Gastrocnemius medialis (tissue), 4 donors: ENCODE data around the gene TRIM28. TPM values are rescaled to one million over a fixed set of nuclear protein-coding genes. Genes with fewer than 3 reads are reported as not detected.

Experiments used
- ATAC-seq, 2 donors: fragments of 150-250 bp; one replicate each; pipeline ENCODE4 v1.9.1; 2016
- DNase-seq, 2 donors: peaks; one replicate each; pipeline ENCODE4 v3.0.0-alpha.2; 2019
- H3K27ac ChIP-seq, 4 donors: fragments of 200-600 bp; sonication (generic); 1 replicate in 1 of 4; 2 replicates in 3 of 4; pipeline ENCODE4 v1.5.1; 2016 to 2018; ENCODE audit warnings: mild to moderate bottlenecking in 2 of 4, moderate library complexity in 1 of 4
- H3K27me3 ChIP-seq, 3 donors: fragments of 200-600 bp; sonication (generic) in 2 of 3; 1 replicate in 1 of 3; 2 replicates in 2 of 3; pipeline versions ENCODE4 v1.5.1 to v1.6.0; 2016 to 2019; ENCODE audit warnings: mild to moderate bottlenecking in 1 of 3, moderate library complexity in 1 of 3
- H3K36me3 ChIP-seq, 2 donors: fragments of 200-600 bp; sonication (generic) in 1 of 2; one replicate each; pipeline ENCODE4 v1.5.1; 2017 to 2018
- H3K4me1 ChIP-seq, 2 donors: fragments of 200-600 bp; sonication (generic) in 1 of 2; one replicate each; pipeline ENCODE4 v1.5.1; 2016 to 2017; ENCODE audit warnings: mild to moderate bottlenecking in 2 of 2
- H3K4me3 ChIP-seq, 4 donors: fragments of 200-600 bp; sonication (generic) in 3 of 4; 1 replicate in 1 of 4; 2 replicates in 3 of 4; pipeline ENCODE4 v1.5.1; 2016 to 2019; ENCODE audit warnings: mild to moderate bottlenecking in 2 of 4
- H3K9me3 ChIP-seq, 3 donors: fragments of 200-600 bp; sonication (generic) in 2 of 3; 1 replicate in 1 of 3; 2 replicates in 2 of 3; pipeline ENCODE4 v1.5.1; 2016 to 2019
- CTCF ChIP-seq, 5 experiments: fragments of 450-650 bp in 3 of 5; fragments of 200-600 bp in 2 of 5; sonication (generic) in 2 of 5; IDR thresholded peaks in 4 of 5; conservative IDR thresholded peaks in 1 of 5; 1 replicate in 4 of 5; 2 replicates in 1 of 5; pipeline ENCODE4 v1.5.1; 2016 to 2019; ENCODE audit warnings: antibody characterized with exemption in 5 of 5, mild to moderate bottlenecking in 3 of 5, moderate library complexity in 3 of 5
- POLR2A ChIP-seq, 2 donors: fragments of 450-650 bp; IDR thresholded peaks; one replicate each; pipeline ENCODE4 v1.6.1; 2017; ENCODE audit warnings: antibody characterized with exemption in 2 of 2, mild to moderate bottlenecking in 2 of 2, moderate library complexity in 2 of 2
- in situ Hi-C, 4 donors: fragments of 200-750 bp; cut with MboI; loops; one replicate each; pipeline versions ENCODE4 v1.15.0 to v1.8.0; 2017; ENCODE audit warnings: low sequenced_read_pairs in 4 of 4
- intact Hi-C: fragments of 100-400 bp; cut with DNase I; formaldehyde crosslinking; loops from one replicate; pipeline ENCODE4 v1.15.1; 2023; ENCODE audit warnings: low total_unique reads
- total RNA-seq, 4 donors: library from RNA; depleted of rRNA; stranded (reverse); fragments of >200 nt; gene quantifications; one replicate each; pipeline versions ENCODE4 v1.1.0 to v1.2.3, GENCODE V29; 2016

The TRIM28 gene
- total RNA-seq, 4 donors from 2014 or later, result 145 to 239 (median 191) TPM

GRCh38 chr19:58549664-58550361 lies 5.9 kb downstream of the TRIM28 start:
- no peak overlapping the region for H3K4me3 ChIP-seq
- H3K27me3 ChIP-seq, result no peaks in the 10 kb centered on the region
- peaks cover 3 to 68% of the 10 kb centered on the region in 2 donors for H3K36me3 ChIP-seq
- H3K27ac ChIP-seq, result no peak overlapping the region
- ATAC-seq (no peak), DNase-seq (no peak)
- H3K9me3 ChIP-seq, result no peaks in the 10 kb centered on the region
- TF ChIP-seq POLR2A (IDR thresholded peaks at IDR 0.05) (no peak), CTCF (IDR thresholded peaks at IDR 0.05 in 4 of 5, conservative IDR thresholded peaks at IDR 0.05 in 1 of 5) (no peak)
- intact Hi-C loops (no loop called here), in situ Hi-C loops (no loop called here)
- H3K4me1 ChIP-seq, result peaks cover 26 to 40% of the 10 kb centered on the region in 2 donors

- no peak overlapping the region for H3K4me3 ChIP-seq
- intact Hi-C loops, result no loop called here
- peaks cover 25 to 39% of the 10 kb centered on the region in 2 donors for H3K4me1 ChIP-seq
- no peaks in the 10 kb centered on the region for H3K27me3 ChIP-seq
- no peak overlapping the region for H3K27ac ChIP-seq
- DNase-seq (no peak), ATAC-seq (no peak)
- in situ Hi-C loops, result no loop called here
- H3K9me3 ChIP-seq, result no peaks in the 10 kb centered on the region
- TF ChIP-seq CTCF (IDR thresholded peaks at IDR 0.05 in 4 of 5, conservative IDR thresholded peaks at IDR 0.05 in 1 of 5) (no peak), POLR2A (IDR thresholded peaks at IDR 0.05) (no peak)
- H3K36me3 ChIP-seq, result peaks cover 3 to 66% of the 10 kb centered on the region in 2 donors
Measured at GRCh38 chr19:58550362-58551122, 6.7 kb downstream of the TRIM28 start.

- no peak for ATAC-seq
- H3K36me3 ChIP-seq, result peaks cover 3 to 67% of the 10 kb centered on the region in 2 donors
- peaks cover 24 to 39% of the 10 kb centered on the region in 2 donors for H3K4me1 ChIP-seq
- no peak overlapping the region for H3K4me3 ChIP-seq
- intact Hi-C loops, result no loop called here
- H3K9me3 ChIP-seq, result no peaks in the 10 kb centered on the region
- H3K27ac ChIP-seq, result no peak overlapping the region
- DNase-seq, result no peak
- in situ Hi-C loops, result no loop called here
- TF ChIP-seq POLR2A (IDR thresholded peaks at IDR 0.05) (no peak), CTCF (IDR thresholded peaks at IDR 0.05 in 4 of 5, conservative IDR thresholded peaks at IDR 0.05 in 1 of 5) (no peak)
- no peaks in the 10 kb centered on the region for H3K27me3 ChIP-seq
Measured at GRCh38 chr19:58551123-58551497, 7.2 kb downstream of the TRIM28 start.

GRCh38 chr19:58551577-58552471 lies 8.0 kb downstream of the TRIM28 start:
- peaks cover 3 to 74% of the 10 kb centered on the region in 2 donors for H3K36me3 ChIP-seq
- ATAC-seq (no peak), DNase-seq (no peak)
- in situ Hi-C loops (no loop called here), intact Hi-C loops (no loop called here)
- H3K27me3 ChIP-seq, result no peaks in the 10 kb centered on the region
- H3K4me1 ChIP-seq, result peaks cover 25 to 39% of the 10 kb centered on the region in 2 donors
- H3K9me3 ChIP-seq, result no peaks in the 10 kb centered on the region
- H3K4me3 ChIP-seq, result no peak overlapping the region
- TF ChIP-seq CTCF (IDR thresholded peaks at IDR 0.05 in 4 of 5, conservative IDR thresholded peaks at IDR 0.05 in 1 of 5) (no peak), POLR2A (IDR thresholded peaks at IDR 0.05) (no peak)
- H3K27ac ChIP-seq, result no peak overlapping the region
